HUES64 (cell line): Measurements from ENCODE around the gene TRPM3.

Source experiments
- H3K27ac ChIP-seq: 2 replicates; pipeline ENCODE4 v1.7.0; 2013; ENCODE audit warnings: low read depth, low read length, inconsistent platforms
- H3K27me3 ChIP-seq: 2 replicates; pipeline ENCODE4 v1.6.1; 2013; ENCODE audit warnings: mild to moderate bottlenecking, low read length; ENCODE audit not compliant: insufficient read depth
- H3K36me3 ChIP-seq: 2 replicates; pipeline ENCODE4 v1.6.1; 2013; ENCODE audit warnings: mild to moderate bottlenecking, low read length; ENCODE audit not compliant: insufficient read depth
- H3K4me1 ChIP-seq: 2 replicates; pipeline ENCODE4 v1.6.1; 2013; ENCODE audit warnings: mild to moderate bottlenecking, low read length, moderate library complexity; ENCODE audit not compliant: insufficient read depth
- H3K4me3 ChIP-seq: 2 replicates; pipeline ENCODE4 v1.5.1; 2013; ENCODE audit warnings: mild to moderate bottlenecking, low read length, moderate library complexity
- H3K9ac ChIP-seq: 2 replicates; pipeline ENCODE4 v1.6.1; 2013; ENCODE audit warnings: mild to moderate bottlenecking, low read depth, low read length
- H3K9me3 ChIP-seq: 2 replicates; pipeline ENCODE4 v1.6.1; 2013; ENCODE audit warnings: low read depth, low read length; ENCODE audit not compliant: insufficient read depth
- WGBS: fragments of 150-250, 120-280 bp; methylation state at CpG from one replicate; pipeline ENCODE4 v1.1.7; 2013; ENCODE audit warnings: missing lambda C conversion rate; 5-methylcytosine and 5-hydroxymethylcytosine counted together

The TRPM3 gene

GRCh38 chr9:70498866-70499265, 622.6 kb downstream of the TRPM3 start:
- Histone ChIP-seq H3K4me1 (no peaks in the 10 kb centered on the region), H3K9me3 (no peaks in the 10 kb centered on the region), H3K27ac (no peak overlapping the region), H3K4me3 (no peak overlapping the region), H3K27me3 (no peaks in the 10 kb centered on the region), H3K36me3 (no peaks in the 10 kb centered on the region), H3K9ac (no peak overlapping the region)
- WGBS, result 92% methylated on average over 3 of the region's 3 CpGs

GRCh38 chr9:70496244-70496643, 625.2 kb downstream of the TRPM3 start:
- Histone ChIP-seq H3K27ac (no peak overlapping the region), H3K27me3 (no peaks in the 10 kb centered on the region), H3K4me1 (no peaks in the 10 kb centered on the region), H3K9ac (no peak overlapping the region), H3K36me3 (no peaks in the 10 kb centered on the region), H3K9me3 (no peaks in the 10 kb centered on the region), H3K4me3 (no peak overlapping the region)
- 92% methylated on average over 2 of the region's 2 CpGs for WGBS

DNA sequence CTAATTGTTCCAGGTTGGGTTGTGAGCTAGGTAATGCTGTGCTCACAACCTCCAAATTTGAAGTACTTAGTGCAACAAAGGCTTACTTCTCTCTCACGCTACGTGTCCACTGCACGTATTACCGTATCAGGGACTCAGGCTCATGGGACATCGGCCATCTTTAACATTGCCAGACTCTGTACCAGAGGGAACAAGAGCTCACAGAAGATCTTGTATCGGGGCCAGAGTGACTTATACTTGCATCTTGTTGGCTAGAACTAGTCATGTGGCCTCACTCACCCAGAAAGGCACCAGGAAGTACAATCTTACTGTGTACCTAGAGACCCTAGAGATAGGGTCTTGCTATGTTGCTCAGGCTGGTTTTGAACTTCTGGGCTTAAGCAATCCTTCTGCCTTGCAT, 625.9 kb downstream of the TRPM3 start:
- Histone ChIP-seq H3K4me3 (no peak overlapping the region), H3K36me3 (no peaks in the 10 kb centered on the region), H3K27me3 (no peaks in the 10 kb centered on the region), H3K27ac (no peak overlapping the region), H3K9me3 (no peaks in the 10 kb centered on the region), H3K4me1 (no peaks in the 10 kb centered on the region), H3K9ac (no peak overlapping the region)
- WGBS, result 97% methylated on average over 6 of the region's 6 CpGs

DNA sequence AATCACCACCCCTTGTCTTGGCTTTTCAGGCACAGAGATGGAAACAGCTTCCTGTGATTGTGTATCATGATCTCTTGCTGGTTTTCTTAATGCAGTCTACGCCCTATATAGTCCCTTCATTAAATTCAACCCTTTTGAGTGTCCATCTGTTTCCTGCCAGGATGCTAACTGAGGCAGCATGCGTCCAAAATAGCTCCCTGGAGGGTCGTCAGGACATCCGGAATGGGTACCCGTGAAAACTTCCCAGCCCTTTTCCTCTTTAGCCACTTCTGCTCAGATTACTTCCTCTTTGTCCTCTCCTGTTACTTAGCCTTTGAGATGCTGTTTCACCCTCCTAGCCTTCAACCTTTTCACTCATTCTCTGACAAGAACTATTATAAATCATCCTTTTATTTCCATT, 627.2 kb downstream of the TRPM3 start:
- no peaks in the 10 kb centered on the region for H3K4me1 ChIP-seq
- H3K9me3 ChIP-seq, result no peaks in the 10 kb centered on the region
- H3K9ac ChIP-seq, result no peak overlapping the region
- H3K27me3 ChIP-seq, result no peaks in the 10 kb centered on the region
- no peaks in the 10 kb centered on the region for H3K36me3 ChIP-seq
- no peak overlapping the region for H3K27ac ChIP-seq
- 92% methylated on average over 5 of the region's 5 CpGs for WGBS
- no peak overlapping the region for H3K4me3 ChIP-seq

DNA sequence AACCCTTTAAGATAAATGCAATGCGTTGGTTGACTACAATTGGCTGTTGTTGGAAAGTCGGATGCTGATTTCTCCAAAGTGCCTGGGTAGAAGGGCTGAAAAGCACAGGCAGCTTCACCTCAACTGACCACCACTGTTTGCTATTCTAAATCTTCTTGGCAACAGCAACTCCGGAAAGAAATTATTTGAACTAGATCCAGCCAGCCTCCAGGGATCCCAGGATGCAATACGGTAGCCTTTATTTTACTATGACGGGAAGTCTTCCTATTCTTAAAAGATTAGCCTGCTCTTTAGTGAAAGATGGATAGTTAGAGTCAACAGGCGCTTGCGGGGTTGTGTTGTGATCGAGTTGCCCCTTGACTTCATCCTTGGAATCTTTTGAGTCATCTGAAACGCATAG, 628.4 kb downstream of the TRPM3 start:
- no peaks in the 10 kb centered on the region for H3K36me3 ChIP-seq
- no peak overlapping the region for H3K9ac ChIP-seq
- no peaks in the 10 kb centered on the region for H3K9me3 ChIP-seq
- no peaks in the 10 kb centered on the region for H3K27me3 ChIP-seq
- 93% methylated on average over 9 of the region's 9 CpGs for WGBS
- H3K4me3 ChIP-seq, result no peak overlapping the region
- H3K27ac ChIP-seq, result no peak overlapping the region
- no peaks in the 10 kb centered on the region for H3K4me1 ChIP-seq

DNA sequence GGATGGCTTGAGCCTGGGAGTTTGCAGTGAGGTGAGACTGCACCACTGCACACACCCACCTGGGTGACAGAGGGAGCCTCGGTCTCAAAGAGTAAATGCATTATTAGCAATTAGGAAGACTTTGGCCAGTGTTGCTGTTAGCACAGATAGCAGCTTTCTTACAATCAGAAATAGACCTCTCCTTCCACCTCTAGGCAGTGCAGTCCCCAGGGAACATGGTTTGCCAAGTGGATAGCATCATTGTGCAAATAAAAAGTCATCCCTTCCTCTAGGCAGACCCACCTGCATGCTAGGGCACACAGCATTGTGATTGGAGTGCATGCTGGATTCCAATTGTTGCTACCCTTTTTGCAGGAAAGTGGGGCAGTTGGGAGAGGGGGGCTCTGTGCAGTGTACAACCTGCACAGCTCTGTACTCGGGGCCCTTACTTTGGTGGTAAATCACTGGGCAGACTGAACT, 629.1 kb downstream of the TRPM3 start:
- 87% methylated on average over 2 of the region's 2 CpGs for WGBS
- no peak overlapping the region for H3K27ac ChIP-seq

DNA sequence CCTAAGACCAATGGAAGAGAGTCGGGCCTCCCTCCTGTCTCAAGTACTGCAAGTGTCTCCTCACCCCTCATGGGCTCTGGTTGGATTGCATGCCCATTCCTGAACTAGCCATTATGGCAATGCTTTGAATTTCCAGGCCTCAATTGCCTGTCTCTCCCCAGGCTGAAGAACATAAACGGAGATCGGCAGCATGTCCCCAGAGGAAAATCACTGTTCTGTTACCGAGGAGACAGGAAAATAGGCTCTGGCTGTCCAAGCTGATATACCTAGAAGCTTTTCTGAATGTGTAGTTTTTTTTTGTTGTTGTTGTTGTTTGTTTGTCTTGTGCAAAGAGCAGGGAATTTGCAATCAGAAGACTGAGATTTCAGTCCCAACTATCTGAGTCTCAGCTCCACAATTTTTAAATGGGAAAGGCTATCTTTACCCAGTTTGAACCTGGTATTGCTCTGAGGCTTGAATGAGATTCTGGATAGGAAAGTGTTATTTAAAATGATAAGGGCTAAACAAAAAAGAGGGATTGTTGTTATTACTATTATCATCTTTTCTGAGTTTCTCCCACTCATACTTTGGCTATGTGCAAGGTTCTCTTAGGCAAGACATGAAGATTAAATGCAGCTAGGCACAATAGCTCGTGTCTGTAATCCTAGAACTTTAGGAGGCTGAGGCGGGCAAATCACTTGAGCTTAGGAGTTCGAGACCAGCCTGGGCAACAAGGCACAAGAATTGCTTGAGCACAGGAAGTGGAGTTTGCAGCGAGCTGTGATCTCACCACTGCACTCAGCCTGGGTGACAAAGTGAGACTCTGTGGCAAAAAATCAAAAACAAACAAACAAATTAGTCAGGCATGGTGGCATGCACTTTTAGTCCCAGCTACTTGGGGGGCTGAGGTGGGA, 629.7 kb downstream of the TRPM3 start:
- no peaks in the 10 kb centered on the region for H3K9me3 ChIP-seq
- no peaks in the 10 kb centered on the region for H3K4me1 ChIP-seq
- H3K36me3 ChIP-seq, result no peaks in the 10 kb centered on the region
- no peak overlapping the region for H3K9ac ChIP-seq
- no peaks in the 10 kb centered on the region for H3K27me3 ChIP-seq
- WGBS, result 93% methylated on average over 8 of the region's 8 CpGs
- H3K4me3 ChIP-seq, result no peak overlapping the region
- no peak overlapping the region for H3K27ac ChIP-seq

More for the DNA sequence above, 629.1 kb downstream of the TRPM3 start:
- Histone ChIP-seq H3K9me3 (no peaks in the 10 kb centered on the region), H3K4me1 (no peaks in the 10 kb centered on the region), H3K36me3 (no peaks in the 10 kb centered on the region), H3K9ac (no peak overlapping the region), H3K27me3 (no peaks in the 10 kb centered on the region), H3K4me3 (no peak overlapping the region)

DNA sequence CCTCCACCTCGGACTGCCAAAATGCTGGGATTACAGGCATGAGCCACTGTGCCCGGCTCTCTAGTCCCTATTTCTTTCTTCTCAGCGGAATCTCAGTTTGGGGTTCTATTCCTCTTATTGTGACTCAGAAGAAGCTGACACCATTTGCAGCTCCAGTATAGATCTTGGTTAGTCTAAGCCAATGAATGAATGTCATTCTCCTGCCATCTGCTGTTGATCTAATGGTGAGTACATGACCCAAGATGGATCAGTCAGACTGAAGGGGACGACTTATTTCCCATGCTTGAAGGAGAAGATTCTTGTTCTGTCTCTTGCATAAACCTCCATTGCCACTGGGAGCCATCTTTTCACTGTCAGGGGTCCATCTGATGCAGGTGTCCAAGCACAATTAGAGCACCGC, 630.9 kb downstream of the TRPM3 start:
- H3K27me3 ChIP-seq, result no peaks in the 10 kb centered on the region
- H3K4me1 ChIP-seq, result no peaks in the 10 kb centered on the region
- WGBS, result 89% methylated on average over 5 of the region's 5 CpGs
- no peak overlapping the region for H3K9ac ChIP-seq
- H3K4me3 ChIP-seq, result no peak overlapping the region
- H3K9me3 ChIP-seq, result no peaks in the 10 kb centered on the region
- no peak overlapping the region for H3K27ac ChIP-seq
- no peaks in the 10 kb centered on the region for H3K36me3 ChIP-seq

- Histone ChIP-seq H3K36me3 (no peaks in the 10 kb centered on the region), H3K27me3 (no peaks in the 10 kb centered on the region), H3K4me1 (no peaks in the 10 kb centered on the region), H3K9me3 (no peaks in the 10 kb centered on the region), H3K27ac (no peak overlapping the region), H3K9ac (no peak overlapping the region), H3K4me3 (no peak overlapping the region)
- WGBS, result 63% methylated on average over 3 of the region's 3 CpGs
These were observed 632.7 kb downstream of the TRPM3 start for GRCh38 chr9:70488793-70489105.

DNA sequence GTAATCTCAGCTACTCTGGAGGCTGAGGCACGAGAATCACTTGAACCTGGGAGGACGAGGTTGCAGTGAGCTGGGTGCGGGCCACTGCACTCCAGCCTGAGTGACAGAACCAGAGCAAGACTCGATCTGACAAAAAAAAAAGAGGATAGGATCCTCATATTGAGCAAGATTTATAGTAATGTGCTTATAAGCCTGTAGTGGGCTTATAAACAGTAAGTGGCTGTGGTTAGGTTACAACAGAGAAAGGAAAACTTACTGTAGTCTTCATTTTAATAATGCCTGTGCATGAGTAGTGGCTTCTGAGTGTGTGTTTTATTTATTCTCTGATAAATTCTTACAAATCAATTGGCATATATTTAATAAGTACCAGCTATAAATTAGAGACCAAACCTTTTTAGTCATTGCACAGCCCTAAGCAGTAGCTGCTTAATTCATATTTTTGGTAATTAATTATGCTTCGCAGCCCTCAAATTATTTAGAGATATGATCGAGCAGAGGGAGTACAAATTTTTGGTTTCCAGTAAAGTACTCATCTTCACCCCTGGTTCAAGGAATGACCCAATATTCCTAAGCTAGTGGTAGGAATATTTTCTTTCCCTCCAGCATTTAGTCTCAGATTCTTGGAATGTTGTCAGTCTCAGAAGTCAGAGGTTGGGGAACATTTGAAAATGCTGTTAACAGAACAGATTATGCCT, 633.2 kb downstream of the TRPM3 start:
- H3K27me3 ChIP-seq, result no peaks in the 10 kb centered on the region
- 91% methylated on average over 6 of the region's 6 CpGs for whole genome bisulfite sequencing
- no peaks in the 10 kb centered on the region for H3K36me3 ChIP-seq

DNA sequence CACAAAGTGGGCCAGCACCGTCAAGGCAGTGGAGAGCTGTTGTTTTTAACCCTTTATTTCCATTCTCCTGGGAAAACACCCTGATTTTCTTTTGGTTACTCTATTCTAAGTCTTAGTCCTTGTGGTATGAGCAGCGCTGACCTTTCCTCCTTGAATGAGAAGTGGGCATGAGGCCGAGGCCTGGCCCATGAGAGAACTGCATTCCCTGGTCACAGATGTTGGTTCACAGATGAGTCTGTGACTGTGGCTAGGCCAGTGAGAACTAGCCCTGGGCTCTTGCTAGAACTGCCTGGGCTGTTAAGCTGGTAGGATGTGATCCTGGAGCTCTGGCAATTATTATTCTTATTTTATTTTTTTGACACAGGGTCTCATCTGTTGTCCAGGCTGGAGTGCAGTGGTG, 635.3 kb downstream of the TRPM3 start:
- Histone ChIP-seq H3K4me1 (no peaks in the 10 kb centered on the region), H3K4me3 (no peak overlapping the region), H3K9ac (no peak overlapping the region), H3K36me3 (no peaks in the 10 kb centered on the region), H3K27me3 (no peaks in the 10 kb centered on the region), H3K27ac (no peak overlapping the region), H3K9me3 (no peaks in the 10 kb centered on the region)
- WGBS, result 90% methylated on average over 3 of the region's 3 CpGs

More for the DNA sequence above, 633.2 kb downstream of the TRPM3 start:
- H3K27ac ChIP-seq, result no peak overlapping the region
- no peaks in the 10 kb centered on the region for H3K4me1 ChIP-seq
- no peaks in the 10 kb centered on the region for H3K9me3 ChIP-seq
- no peak overlapping the region for H3K9ac ChIP-seq
- no peak overlapping the region for H3K4me3 ChIP-seq
